Testis (tissue), 3 donors: ENCODE measurements around the gene RASA4B. TPM values are rescaled to one million over a fixed set of nuclear protein-coding genes. Genes with fewer than 3 reads are reported as not detected.
"Not testable (repeated sequence)": the region's sequence is repeated elsewhere in the genome, so short reads cannot be mapped to it uniquely, and the experiment has no call there.

Experiments
- DNase-seq: peaks from one replicate; pipeline ENCODE4 v3.0.0-alpha.2; 2019
- H3K27ac ChIP-seq, 2 donors: fragments of 200-600 bp; sonication (generic); one replicate each; pipeline ENCODE4 v1.5.1; 2019
- H3K27me3 ChIP-seq: fragments of 200-600 bp; sonication (generic); one replicate; pipeline ENCODE4 v1.5.1; 2019
- H3K36me3 ChIP-seq: fragments of 200-600 bp; sonication (generic); one replicate; pipeline ENCODE4 v1.5.1; 2017; ENCODE audit warnings: low read depth; ENCODE audit errors: missing control alignments
- H3K4me1 ChIP-seq: fragments of 200-600 bp; sonication (generic); one replicate; pipeline ENCODE4 v1.5.1; 2019
- H3K4me3 ChIP-seq, 2 donors: fragments of 200-600 bp; sonication (generic); one replicate each; pipeline ENCODE4 v1.5.1; 2017 to 2019
- H3K9me3 ChIP-seq: fragments of 200-600 bp; sonication (generic); one replicate; pipeline ENCODE4 v1.5.1; 2017
- WGBS, 2 donors: methylation state at CpG; one replicate each; pipeline ENCODE4 v1.1.5; 2018; 5-methylcytosine and 5-hydroxymethylcytosine counted together
- intact Hi-C: fragments of 100-400 bp; cut with DNase I; formaldehyde crosslinking; loops from one replicate; pipeline ENCODE4 v1.15.1; 2023; ENCODE audit warnings: low total_unique reads
- polyA plus RNA-seq: library from polyadenylated mRNA; stranded (reverse); fragments of 350-450 nt; fragmentation: Illumina TruSeq; extraction: RNeasy Lipid Tissue Mini Kit (QIAGEN cat#74804); gene quantifications from one replicate; pipeline ENCODE4 v1.2.3, GENCODE V29; 2014; ENCODE audit warnings: low read depth, low replicate concordance; ENCODE audit not compliant: insufficient read depth
- total RNA-seq, 2 donors: library from RNA; depleted of rRNA; stranded (reverse); fragments of >200 nt; gene quantifications; one replicate each; pipeline ENCODE4 v1.2.3, GENCODE V29; 2016

RASA4B gene
- total and polyA plus RNA-seq, 3 donors from 2014 or later, result 11.5 to 18.5 (median 15.7) TPM

GRCh38 chr7:102527822-102528793 lies 10.5 kb upstream of the RASA4B start:
- not testable (repeated sequence) for H3K4me1 ChIP-seq
- 80 to 93% methylated on average over 1 to 3 of the region's 13 CpGs for WGBS, 2 donors

GRCh38 chr7:102527182-102527581 lies 9.6 kb upstream of the RASA4B start:
- not testable (repeated sequence) for DNase-seq

More at GRCh38 chr7:102527822-102528793, 10.5 kb upstream of the RASA4B start:
- H3K27me3 ChIP-seq, intact Hi-C loops, H3K27ac ChIP-seq, H3K9me3 ChIP-seq, H3K4me3 ChIP-seq, H3K36me3 ChIP-seq, DNase-seq: not testable (repeated sequence)

GRCh38 chr7:102524803-102525202 lies 7.2 kb upstream of the RASA4B start:
- WGBS, 2 donors, result 100% methylated on average over 1 of the region's 2 CpGs; no CpG with 5 or more reads in 1 of the 2 donors
- intact Hi-C loops, H3K36me3 ChIP-seq, H3K4me3 ChIP-seq, DNase-seq, H3K27me3 ChIP-seq, H3K4me1 ChIP-seq, H3K27ac ChIP-seq, H3K9me3 ChIP-seq: not testable (repeated sequence)

More at GRCh38 chr7:102527182-102527581, 9.6 kb upstream of the RASA4B start:
- H3K27me3 ChIP-seq, H3K27ac ChIP-seq, intact Hi-C loops, H3K9me3 ChIP-seq, H3K4me1 ChIP-seq, H3K4me3 ChIP-seq, H3K36me3 ChIP-seq: not testable (repeated sequence)
- WGBS, 2 donors, result 40 to 57% methylated on average over 1 of the region's 8 CpGs

- intact Hi-C loops, H3K9me3 ChIP-seq: not testable (repeated sequence)
Observed at GRCh38 chr7:102520797-102521196, 3.2 kb upstream of the RASA4B start.

GRCh38 chr7:102516951-102517350 lies 626 bp downstream of the RASA4B start:
- H3K9me3 ChIP-seq, DNase-seq, H3K27ac ChIP-seq, H3K4me3 ChIP-seq, H3K36me3 ChIP-seq, H3K4me1 ChIP-seq, H3K27me3 ChIP-seq, intact Hi-C loops: not testable (repeated sequence)
- no CpG with 5 or more reads among the region's 10 CpGs for WGBS, 2 donors

More at GRCh38 chr7:102520797-102521196, 3.2 kb upstream of the RASA4B start:
- not testable (repeated sequence) for H3K36me3 ChIP-seq, H3K4me3 ChIP-seq, H3K27me3 ChIP-seq, DNase-seq, H3K4me1 ChIP-seq, H3K27ac ChIP-seq
- WGBS, 2 donors, result 91% methylated on average over 4 of the region's 5 CpGs; no CpG with 5 or more reads in 1 of the 2 donors

- intact Hi-C loops, H3K9me3 ChIP-seq, H3K4me3 ChIP-seq, DNase-seq, H3K4me1 ChIP-seq, H3K27me3 ChIP-seq, H3K27ac ChIP-seq, H3K36me3 ChIP-seq: not testable (repeated sequence)
- WGBS, 2 donors, result no CpG with 5 or more reads among the region's 3 CpGs
Observed at GRCh38 chr7:102515889-102516288, 1.7 kb downstream of the RASA4B start.

GRCh38 chr7:102514881-102515721 lies 2.5 kb downstream of the RASA4B start:
- H3K27ac ChIP-seq, H3K9me3 ChIP-seq, H3K4me3 ChIP-seq, H3K36me3 ChIP-seq, H3K27me3 ChIP-seq, intact Hi-C loops, DNase-seq, H3K4me1 ChIP-seq: not testable (repeated sequence)
- WGBS, 2 donors, result 50% methylated on average over 2 of the region's 15 CpGs; no CpG with 5 or more reads in 1 of the 2 donors

- WGBS, 2 donors, result 8 to 15% methylated on average over 2 to 5 of the region's 5 CpGs
- DNase-seq, result peak; percentile 15
- H3K4me1 ChIP-seq, H3K27me3 ChIP-seq, H3K9me3 ChIP-seq, H3K4me3 ChIP-seq, intact Hi-C loops, H3K36me3 ChIP-seq: not testable (repeated sequence)
- H3K27ac ChIP-seq, result peak overlapping the region; percentile 36 to 55
Observed at GRCh38 chr7:102512642-102513221, 4.8 kb downstream of the RASA4B start.

GRCh38 chr7:102511860-102512522 lies 5.6 kb downstream of the RASA4B start:
- H3K9me3 ChIP-seq, H3K36me3 ChIP-seq, H3K4me1 ChIP-seq, H3K27me3 ChIP-seq, H3K27ac ChIP-seq, H3K4me3 ChIP-seq, intact Hi-C loops, DNase-seq: not testable (repeated sequence)
- no CpG with 5 or more reads among the region's 30 CpGs for WGBS, 2 donors

GRCh38 chr7:102510575-102510974 lies 7.0 kb downstream of the RASA4B start:
- H3K4me3 ChIP-seq, DNase-seq, H3K27ac ChIP-seq, H3K9me3 ChIP-seq, H3K4me1 ChIP-seq, H3K27me3 ChIP-seq, intact Hi-C loops, H3K36me3 ChIP-seq: not testable (repeated sequence)
- 82% methylated on average over 5 of the region's 8 CpGs; no CpG with 5 or more reads in 1 of the 2 donors for WGBS, 2 donors
